Muscle layer of colon (tissue), 2 donors: ENCODE measurements around the gene SVIL.
"Not testable (repeated sequence)": the region's sequence is repeated elsewhere in the genome, so short reads cannot be mapped to it uniquely, and the experiment has no call there.

Experiments
- H3K27ac ChIP-seq: one replicate; pipeline ENCODE4 v1.7.0; 2013; ENCODE audit warnings: low read depth, mild to moderate bottlenecking, low read length, moderate library complexity
- H3K27me3 ChIP-seq, 2 donors: one replicate each; pipeline ENCODE4 v1.7.0; 2013; ENCODE audit warnings: low read length in 2 of 2, mild to moderate bottlenecking in 2 of 2; ENCODE audit not compliant: insufficient read depth in 2 of 2, control insufficient read depth in 1 of 2
- H3K36me3 ChIP-seq: one replicate; pipeline ENCODE4 v1.7.0; 2013; ENCODE audit warnings: mild to moderate bottlenecking, low read length; ENCODE audit not compliant: insufficient read depth
- H3K4me1 ChIP-seq: one replicate; pipeline ENCODE4 v1.7.0; 2013; ENCODE audit warnings: mild to moderate bottlenecking, low read length; ENCODE audit not compliant: insufficient read depth
- H3K4me3 ChIP-seq, 2 donors: one replicate each; pipeline ENCODE4 v1.7.0; 2013; ENCODE audit warnings: low read length in 2 of 2, low read depth in 1 of 2, mild to moderate bottlenecking in 1 of 2, moderate library complexity in 1 of 2
- H3K9ac ChIP-seq: one replicate; pipeline ENCODE4 v1.7.0; 2013; ENCODE audit warnings: low read length
- H3K9me3 ChIP-seq: one replicate; pipeline ENCODE4 v1.7.0; 2013; ENCODE audit warnings: mild to moderate bottlenecking, low read length
- donor health status: abdominal sarcoma.
- donor health status: Adenocarcinoma of cecum.

SVIL gene

GRCh38 chr10:29452546-29452945 is 182.2 kb downstream of the SVIL start:
- no peaks in the 10 kb centered on the region for H3K9me3 ChIP-seq
- no peak overlapping the region for H3K4me3 ChIP-seq
- peaks cover 8% of the 10 kb centered on the region for H3K36me3 ChIP-seq
- H3K27ac ChIP-seq: no peak overlapping the region
- H3K9ac ChIP-seq: no peak overlapping the region
- no peaks in the 10 kb centered on the region for H3K4me1 ChIP-seq
- no peaks in the 10 kb centered on the region for H3K27me3 ChIP-seq

GRCh38 chr10:29451946-29452345 is 182.8 kb downstream of the SVIL start:
- H3K4me1 ChIP-seq: no peaks in the 10 kb centered on the region
- no peak overlapping the region for H3K27ac ChIP-seq
- H3K9ac ChIP-seq: no peak overlapping the region
- peaks cover 2% of the 10 kb centered on the region for H3K36me3 ChIP-seq
- H3K27me3 ChIP-seq: no peaks in the 10 kb centered on the region
- no peaks in the 10 kb centered on the region for H3K9me3 ChIP-seq
- H3K4me3 ChIP-seq: no peak overlapping the region

- Histone ChIP-seq H3K9ac (no peak overlapping the region), H3K4me3 (no peak overlapping the region), H3K27me3 (no peaks in the 10 kb centered on the region), H3K36me3 (no peaks in the 10 kb centered on the region), H3K4me1 (no peaks in the 10 kb centered on the region), H3K27ac (no peak overlapping the region), H3K9me3 (no peaks in the 10 kb centered on the region)
Measured at GRCh38 chr10:29450405-29450804, 184.4 kb downstream of the SVIL start.

GRCh38 chr10:29448756-29449592 is 185.8 kb downstream of the SVIL start:
- H3K27me3 ChIP-seq, H3K9me3 ChIP-seq, H3K36me3 ChIP-seq, H3K4me3 ChIP-seq, H3K4me1 ChIP-seq, H3K9ac ChIP-seq, H3K27ac ChIP-seq: not testable (repeated sequence)

- no peak overlapping the region for H3K27ac ChIP-seq
Measured at GRCh38 chr10:29448125-29448524, 186.6 kb downstream of the SVIL start.

GRCh38 chr10:29446327-29446726 is 188.4 kb downstream of the SVIL start:
- Histone ChIP-seq H3K4me1 (peaks cover 4% of the 10 kb centered on the region), H3K27ac (no peak overlapping the region), H3K9ac (no peak overlapping the region), H3K27me3 (no peaks in the 10 kb centered on the region), H3K9me3 (no peaks in the 10 kb centered on the region), H3K36me3 (no peaks in the 10 kb centered on the region), H3K4me3 (no peak overlapping the region)

More at GRCh38 chr10:29448125-29448524, 186.6 kb downstream of the SVIL start:
- Histone ChIP-seq H3K9me3 (no peaks in the 10 kb centered on the region), H3K27me3 (no peaks in the 10 kb centered on the region), H3K36me3 (no peaks in the 10 kb centered on the region), H3K4me3 (no peak overlapping the region), H3K9ac (no peak overlapping the region), H3K4me1 (peaks cover 4% of the 10 kb centered on the region)

GRCh38 chr10:29443745-29444523 is 190.8 kb downstream of the SVIL start:
- Histone ChIP-seq H3K27ac (no peak overlapping the region), H3K27me3 (no peaks in the 10 kb centered on the region), H3K4me3 (no peak overlapping the region), H3K9me3 (no peaks in the 10 kb centered on the region), H3K4me1 (peaks cover 4% of the 10 kb centered on the region), H3K9ac (no peak overlapping the region), H3K36me3 (no peaks in the 10 kb centered on the region)

GRCh38 chr10:29440981-29441380 is 193.8 kb downstream of the SVIL start:
- H3K27me3 ChIP-seq: no peaks in the 10 kb centered on the region
- H3K4me3 ChIP-seq: no peak overlapping the region
- H3K4me1 ChIP-seq: peaks cover 6% of the 10 kb centered on the region
- no peak overlapping the region for H3K27ac ChIP-seq
- no peaks in the 10 kb centered on the region for H3K9me3 ChIP-seq
- H3K9ac ChIP-seq: no peak overlapping the region
- H3K36me3 ChIP-seq: no peaks in the 10 kb centered on the region

- H3K27ac ChIP-seq, H3K36me3 ChIP-seq, H3K4me3 ChIP-seq: not testable (repeated sequence)
Measured at GRCh38 chr10:29439005-29439404, 195.8 kb downstream of the SVIL start.

GRCh38 chr10:29438271-29438670 is 196.5 kb downstream of the SVIL start:
- Histone ChIP-seq H3K27ac (no peak overlapping the region), H3K4me3 (no peak overlapping the region), H3K27me3 (no peaks in the 10 kb centered on the region), H3K36me3 (no peaks in the 10 kb centered on the region), H3K9ac (no peak overlapping the region), H3K4me1 (peaks cover 7% of the 10 kb centered on the region), H3K9me3 (no peaks in the 10 kb centered on the region)

More at GRCh38 chr10:29439005-29439404, 195.8 kb downstream of the SVIL start:
- H3K9me3 ChIP-seq, H3K27me3 ChIP-seq, H3K9ac ChIP-seq: not testable (repeated sequence)
- H3K4me1 ChIP-seq: peaks cover 12% of the 10 kb centered on the region

GRCh38 chr10:29437871-29438270 is 196.9 kb downstream of the SVIL start:
- Histone ChIP-seq H3K27ac (no peak overlapping the region), H3K4me1 (peaks cover 7% of the 10 kb centered on the region), H3K4me3 (no peak overlapping the region), H3K9ac (no peak overlapping the region), H3K27me3 (no peaks in the 10 kb centered on the region), H3K9me3 (no peaks in the 10 kb centered on the region), H3K36me3 (no peaks in the 10 kb centered on the region)
